ENCODE results near the gene APRT.
"Not testable (repeated sequence)": the region's sequence is repeated elsewhere in the genome, so short reads cannot be mapped to it uniquely, and the experiment has no call there.

APRT gene

GRCh38 chr16:88806491-88807111 is 5.1 kb downstream of the APRT start:
- no peak for DNase-seq

GRCh38 chr16:88805887-88806393 is 5.8 kb downstream of the APRT start:
- DNase-seq, result no peak

- no peak for DNase-seq
Observed at GRCh38 chr16:88805340-88805715, 6.4 kb downstream of the APRT start.

- peak; percentile 10 for DNase-seq
Observed at GRCh38 chr16:88804552-88805339, 7.0 kb downstream of the APRT start.

GRCh38 chr16:88804173-88804551 is 7.6 kb downstream of the APRT start:
- DNase-seq, result no peak

GRCh38 chr16:88803264-88803987 is 8.3 kb downstream of the APRT start, which contains the start of gene CDT1:
Gene CDT1, plus strand, starts transcription at chr16:88803789. Its CDS starts 43 bp downstream, at chr16:88803832.
- peak; percentile 73 for DNase-seq

- no peak for DNase-seq
Observed at GRCh38 chr16:88800277-88800592, 11.5 kb downstream of the APRT start.

GRCh38 chr16:88799569-88800276 is 12.0 kb downstream of the APRT start:
- no peak for DNase-seq

GRCh38 chr16:88798772-88799455 is 12.8 kb downstream of the APRT start:
- DNase-seq, result no peak

- no peak for DNase-seq
Observed at GRCh38 chr16:88798073-88798472, 13.7 kb downstream of the APRT start.

GRCh38 chr16:88796278-88796677 is 15.4 kb downstream of the APRT start:
- DNase-seq, result no peak

- no peak for DNase-seq
Observed at GRCh38 chr16:88793251-88793954, 18.3 kb downstream of the APRT start.

GRCh38 chr16:88792668-88793250 is 19.0 kb downstream of the APRT start:
- no peak for DNase-seq

- no peak for DNase-seq
Observed at GRCh38 chr16:88792078-88792550, 19.6 kb downstream of the APRT start.

GRCh38 chr16:88790312-88791211 is 21.2 kb downstream of the APRT start:
- DNase-seq, result no peak

- DNase-seq, result no peak
Observed at GRCh38 chr16:88789594-88789993, 22.1 kb downstream of the APRT start.

- DNase-seq, result not testable (repeated sequence)
Observed at GRCh38 chr16:88788749-88789148, 23.0 kb downstream of the APRT start.

GRCh38 chr16:88787579-88788314 is 24.0 kb downstream of the APRT start:
- DNase-seq, result no peak
